Right lobe of liver (tissue), 4 donors: Measurements from ENCODE around the gene MYPOP.

Experiments used
- CTCF ChIP-seq, 4 donors: fragments of 200-600 bp in 3 of 4; fragments of 450-650 bp in 1 of 4; IDR thresholded peaks; one replicate each; pipeline versions ENCODE4 v1.5.1 to v1.8.0; 2016 to 2022; ENCODE audit warnings: antibody characterized with exemption in 4 of 4, mild to moderate bottlenecking in 2 of 4
- POLR2A ChIP-seq: fragments of 450-650 bp; IDR thresholded peaks from one replicate; pipeline ENCODE4 v1.6.1; 2017; ENCODE audit warnings: antibody characterized with exemption, mild to moderate bottlenecking
- donor health status: DM: no; HTN: no; CAD: no.
- donor health status: DM: no; HTN: no; CAD: no.
- donor health status: DM: no; HTN: yes; CAD: no.

- TF ChIP-seq POLR2A (peak; percentile 64), CTCF (IDR thresholded peaks at IDR 0.05) (no peak)
These were observed 24.2 kb downstream of the MYPOP start for GRCh38 chr19:45878043-45878794.
